Measurements from ENCODE around the gene ZNF215. TPM values are rescaled to one million over a fixed set of nuclear protein-coding genes. Genes with fewer than 3 reads are reported as not detected.

ZNF215 gene
- polyA plus RNA-seq, 1 donor (not counting 4 experiments of a cell fraction or from before 2014, with no cell fraction given) = 6.1 TPM

DNA sequence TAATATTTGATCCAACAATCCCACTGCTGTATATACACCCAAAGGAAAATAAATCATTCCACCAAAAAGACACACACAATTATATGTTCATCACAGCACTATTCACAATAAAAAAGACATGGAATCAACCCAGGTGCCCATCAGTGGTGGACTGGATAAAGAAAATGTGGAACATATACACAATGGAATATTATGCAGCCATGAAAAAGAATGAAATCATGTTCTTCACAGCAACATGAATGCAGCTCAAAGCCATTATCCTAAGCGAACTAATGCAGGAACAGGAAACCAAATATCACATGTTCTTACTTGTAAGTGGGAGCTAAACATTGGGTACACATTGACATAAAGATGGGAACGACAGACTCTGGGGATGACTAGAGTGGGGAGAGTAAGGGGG is 6.5 kb upstream of the ZNF215 start:
- dilution Hi-C loops (cut with MboI; ENCODE audit: extremely low pct_ligation_motif_present, low sequenced_read_pairs) = no loop called here
- Histone ChIP-seq H3K9me1 (ENCODE audit: control insufficient read depth, extremely low read depth, insufficient read depth, low read length) (no peaks in the 10 kb centered on the region), H3K36me3 (ENCODE audit: control insufficient read depth in 2 of 2, extremely low read depth in 1 of 2, insufficient read depth in 2 of 2, low read length in 2 of 2) (no peaks in the 10 kb centered on the region), H3K9me3 (ENCODE audit: control insufficient read depth, low read depth, low read length) (no peaks in the 10 kb centered on the region), H3K27me3 (ENCODE audit: control insufficient read depth, extremely low read depth, insufficient read depth, low read length) (no peaks in the 10 kb centered on the region), H3K4me2 (ENCODE audit: control insufficient read depth, extremely low read depth, insufficient read depth, low read depth, low read length) (no peak overlapping the region), H3K4me1 (ENCODE audit: control insufficient read depth, extremely low read depth, insufficient read depth, low read length) (no peaks in the 10 kb centered on the region), H3K27ac (ENCODE audit: control insufficient read depth, insufficient read depth, low read length) (no peak overlapping the region), H3K9ac (ENCODE audit: control insufficient read depth, extremely low read depth, insufficient read depth, low read length) (no peak overlapping the region), H2AFZ (ENCODE audit: control insufficient read depth, low read length) (no peak overlapping the region), H3K4me3 (ENCODE audit: control insufficient read depth in 2 of 3, extremely low read depth in 1 of 3, insufficient read depth in 2 of 3, low read depth in 1 of 3, low read length in 3 of 3) (no peak overlapping the region), H4K20me1 (ENCODE audit: control insufficient read depth, extremely low read depth, insufficient read depth, low read length) (no peaks in the 10 kb centered on the region), H3K79me2 (ENCODE audit: control insufficient read depth, insufficient read depth, low read length) (no peaks in the 10 kb centered on the region)
- TF ChIP-seq, protein P1, sequence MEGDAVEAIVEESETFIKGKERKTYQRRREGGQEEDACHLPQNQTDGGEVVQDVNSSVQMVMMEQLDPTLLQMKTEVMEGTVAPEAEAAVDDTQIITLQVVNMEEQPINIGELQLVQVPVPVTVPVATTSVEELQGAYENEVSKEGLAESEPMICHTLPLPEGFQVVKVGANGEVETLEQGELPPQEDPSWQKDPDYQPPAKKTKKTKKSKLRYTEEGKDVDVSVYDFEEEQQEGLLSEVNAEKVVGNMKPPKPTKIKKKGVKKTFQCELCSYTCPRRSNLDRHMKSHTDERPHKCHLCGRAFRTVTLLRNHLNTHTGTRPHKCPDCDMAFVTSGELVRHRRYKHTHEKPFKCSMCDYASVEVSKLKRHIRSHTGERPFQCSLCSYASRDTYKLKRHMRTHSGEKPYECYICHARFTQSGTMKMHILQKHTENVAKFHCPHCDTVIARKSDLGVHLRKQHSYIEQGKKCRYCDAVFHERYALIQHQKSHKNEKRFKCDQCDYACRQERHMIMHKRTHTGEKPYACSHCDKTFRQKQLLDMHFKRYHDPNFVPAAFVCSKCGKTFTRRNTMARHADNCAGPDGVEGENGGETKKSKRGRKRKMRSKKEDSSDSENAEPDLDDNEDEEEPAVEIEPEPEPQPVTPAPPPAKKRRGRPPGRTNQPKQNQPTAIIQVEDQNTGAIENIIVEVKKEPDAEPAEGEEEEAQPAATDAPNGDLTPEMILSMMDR (optimal IDR thresholded peaks at IDR 0.05 in 1 of 3, IDR thresholded peaks at IDR 0.05 in 1 of 3, conservative IDR thresholded peaks at IDR 0.05 in 1 of 3; ENCODE audit: extremely low read depth in 1 of 3, insufficient read depth in 2 of 3, low read length in 3 of 3) = no peak
- no peak for TF ChIP-seq EZH2 (IDR thresholded peaks at IDR 0.05; ENCODE audit: low read length)
- DNase-seq (ENCODE audit: low read depth, low spot score) = no peak
- no peak for FAIRE-seq

DNA sequence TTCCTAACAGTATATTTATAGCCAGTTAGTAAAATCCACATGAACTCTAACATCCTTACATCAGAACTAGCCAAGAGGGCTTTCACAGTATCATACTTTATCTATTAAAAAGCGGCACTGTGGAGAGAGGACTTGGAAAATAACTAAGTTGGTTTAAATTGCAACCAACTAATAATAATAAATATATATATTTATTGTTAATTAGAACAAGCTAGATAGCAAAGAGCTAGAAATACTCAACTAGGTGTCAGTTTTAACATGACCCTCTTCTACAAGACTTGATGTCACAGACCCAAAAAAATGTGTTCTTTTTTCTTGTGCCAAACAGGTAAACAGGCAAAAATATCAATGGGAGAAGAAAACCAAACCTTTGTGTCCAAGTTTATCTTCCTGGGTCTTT is 5.5 kb upstream of the ZNF215 start, which contains the start of gene OR2D3:
TSS of gene OR2D3 (plus strand) at position 301 of the 400 bp plus-strand sequence. CDS start at position 301, 0 bp downstream.
- Histone ChIP-seq H3K9me1 (ENCODE audit: control insufficient read depth, extremely low read depth, insufficient read depth, low read length) (no peaks in the 10 kb centered on the region), H3K36me3 (ENCODE audit: control insufficient read depth in 2 of 2, extremely low read depth in 1 of 2, insufficient read depth in 2 of 2, low read length in 2 of 2) (no peaks in the 10 kb centered on the region), H3K4me3 (ENCODE audit: control insufficient read depth in 2 of 3, extremely low read depth in 1 of 3, insufficient read depth in 2 of 3, low read depth in 1 of 3, low read length in 3 of 3) (no peak within 1 kb of the TSS), H3K79me2 (ENCODE audit: control insufficient read depth, insufficient read depth, low read length) (no peaks in the 10 kb centered on the region), H3K9me3 (ENCODE audit: control insufficient read depth, low read depth, low read length) (no peaks in the 10 kb centered on the region), H2AFZ (ENCODE audit: control insufficient read depth, low read length) (no peak within 1 kb of the TSS), H3K9ac (ENCODE audit: control insufficient read depth, extremely low read depth, insufficient read depth, low read length) (no peak within 1 kb of the TSS), H3K27me3 (ENCODE audit: control insufficient read depth, extremely low read depth, insufficient read depth, low read length) (no peaks in the 10 kb centered on the region), H3K27ac (ENCODE audit: control insufficient read depth, insufficient read depth, low read length) (no peak within 1 kb of the TSS), H4K20me1 (ENCODE audit: control insufficient read depth, extremely low read depth, insufficient read depth, low read length) (no peaks in the 10 kb centered on the region), H3K4me1 (ENCODE audit: control insufficient read depth, extremely low read depth, insufficient read depth, low read length) (peaks cover under 1% of the 10 kb centered on the region), H3K4me2 (ENCODE audit: control insufficient read depth, extremely low read depth, insufficient read depth, low read depth, low read length) (no peak within 1 kb of the TSS)
- FAIRE-seq = no peak
- dilution Hi-C loops (cut with MboI; ENCODE audit: extremely low pct_ligation_motif_present, low sequenced_read_pairs) = no loop called here
- DNase-seq (ENCODE audit: low read depth, low spot score) = no peak
- TF ChIP-seq EZH2 (IDR thresholded peaks at IDR 0.05; ENCODE audit: low read length) = no peak
- TF ChIP-seq, protein P1 (optimal IDR thresholded peaks at IDR 0.05 in 1 of 3, IDR thresholded peaks at IDR 0.05 in 1 of 3, conservative IDR thresholded peaks at IDR 0.05 in 1 of 3; ENCODE audit: extremely low read depth in 1 of 3, insufficient read depth in 2 of 3, low read length in 3 of 3) = no peak
